ENCODE results near the gene LCOR.

- TF ChIP-seq EZH2 (IDR thresholded peaks at IDR 0.05; ENCODE audit: borderline replicate concordance) = no peak
- TF ChIP-seq CTCF (IDR thresholded peaks at IDR 0.05; ENCODE audit: poor library complexity) = no peak
Observed at GRCh38 chr10:97029271-97029670, 197.2 kb downstream of the LCOR start.
